Hepatocyte (in vitro differentiated cells): Measurements from ENCODE around the gene PDE1C. TPM values are rescaled to one million over a fixed set of nuclear protein-coding genes. Genes with fewer than 3 reads are reported as not detected.
A peak's percentile ranks its signal among the peaks of the same experiment; 100 is the strongest.

Experiments
- DNase-seq: peaks from one replicate; pipeline ENCODE4 v3.0.0-alpha.2; 2016; ENCODE audit warnings: low spot score
- H2AFZ ChIP-seq: fragments of 200-600 bp; sonication (generic); 2 replicates; pipeline ENCODE4 v1.6.0; 2016; ENCODE audit warnings: antibody characterized with exemption, mild to moderate bottlenecking
- H3K27ac ChIP-seq: fragments of 200-600 bp; sonication (generic); 2 replicates; pipeline ENCODE4 v1.5.1; 2016; ENCODE audit warnings: mild to moderate bottlenecking
- H3K27me3 ChIP-seq: fragments of 200-600 bp; sonication (generic); 2 replicates; pipeline ENCODE4 v1.6.1; 2016
- H3K36me3 ChIP-seq: fragments of 200-600 bp; sonication (generic); replicated peaks from 2 replicates; pipeline ENCODE4 v1.5.1; 2016; ENCODE audit warnings: low read depth; ENCODE audit not compliant: insufficient read depth
- H3K4me1 ChIP-seq: fragments of 200-600 bp; sonication (generic); 2 replicates; pipeline ENCODE4 v1.5.1; 2016; ENCODE audit warnings: mild to moderate bottlenecking, moderate library complexity; ENCODE audit not compliant: insufficient read depth
- H3K4me2 ChIP-seq: fragments of 200-600 bp; sonication (generic); 2 replicates; pipeline ENCODE4 v1.6.0; 2016
- H3K4me3 ChIP-seq: fragments of 200-600 bp; sonication (generic); 2 replicates; pipeline ENCODE4 v1.5.1; 2016; ENCODE audit warnings: mild to moderate bottlenecking
- H3K79me2 ChIP-seq: fragments of 200-600 bp; sonication (generic); 2 replicates; pipeline ENCODE4 v1.6.0; 2017; ENCODE audit warnings: mild to moderate bottlenecking
- H3K9me2 ChIP-seq: fragments of 200-600 bp; sonication (generic); replicated peaks from 2 replicates; pipeline ENCODE4 v1.6.0; 2017; ENCODE audit warnings: mild to moderate bottlenecking; ENCODE audit not compliant: insufficient read depth
- H3K9me3 ChIP-seq: fragments of 200-600 bp; sonication (generic); 2 replicates; pipeline ENCODE4 v1.5.1; 2016; ENCODE audit warnings: low read depth, mild to moderate bottlenecking
- H4K20me1 ChIP-seq: fragments of 200-600 bp; sonication (generic); 2 replicates; pipeline ENCODE4 v1.6.0; 2016; ENCODE audit warnings: mild to moderate bottlenecking; ENCODE audit not compliant: insufficient read depth, poor library complexity, severe bottlenecking
- EZH2 ChIP-seq: fragments of 200-600 bp; sonication (generic); IDR thresholded peaks from 2 replicates; pipeline ENCODE4 v1.6.1; 2016; ENCODE audit warnings: antibody characterized with exemption, mild to moderate bottlenecking, borderline replicate concordance
- EZH2phosphoT487 ChIP-seq: fragments of 200-600 bp; sonication (generic); IDR thresholded peaks from one replicate; pipeline ENCODE4 v1.6.1; 2018; ENCODE audit warnings: antibody characterized with exemption, mild to moderate bottlenecking, low read depth, moderate library complexity; ENCODE audit not compliant: unreplicated experiment, severe bottlenecking
- WGBS: methylation state at CpG from one replicate; pipeline ENCODE4 v1.1.6; 2016; ENCODE audit warnings: low lambda C conversion rate; ENCODE audit errors: missing lambda C conversion rate; 5-methylcytosine and 5-hydroxymethylcytosine counted together
- polyA plus RNA-seq: library from polyadenylated mRNA; unstranded; fragments of >200 nt; fragmentation: Nextera tagmentation; extraction: Ambion mirVana; gene quantifications from 2 replicates; pipeline ENCODE4 v1.2.1, GENCODE V29; 2016
- total RNA-seq: library from RNA; depleted of rRNA; stranded (reverse); fragments of >200 nt; gene quantifications from 2 replicates; pipeline ENCODE4 v1.2.3, GENCODE V29; 2014
- TF ChIP-seq, protein P1 (sequence below): fragments of 200-600 bp; sonication (generic); IDR thresholded peaks from 2 replicates; pipeline ENCODE4 v1.5.1; 2016; ENCODE audit warnings: antibody characterized with exemption, mild to moderate bottlenecking; ENCODE audit not compliant: poor library complexity

PDE1C gene
- total and polyA plus RNA-seq, 2 experiments from 2014 or later = 1.8 to 5.0 TPM

DNA sequence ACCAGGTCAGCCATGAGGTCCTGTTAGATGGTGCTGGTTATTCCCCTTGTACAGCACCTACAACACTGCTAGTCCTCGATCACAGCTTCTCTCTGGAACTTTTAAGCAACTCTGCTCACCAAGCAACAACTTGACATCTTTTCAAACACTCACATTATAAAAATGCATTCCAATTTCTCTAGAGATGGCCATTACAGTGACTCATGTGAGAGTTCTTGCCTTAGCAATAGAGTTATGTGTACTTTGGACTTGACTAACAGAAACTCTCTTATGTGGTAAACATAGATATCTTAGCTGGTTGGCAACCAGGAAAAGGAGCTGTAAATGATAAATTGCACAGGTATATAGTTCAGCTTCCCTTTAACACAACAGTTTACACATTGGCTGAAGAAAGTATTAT, 122.2 kb downstream of the PDE1C start:
- Histone ChIP-seq H3K36me3 (no peaks in the 10 kb centered on the region), H3K27me3 (no peaks in the 10 kb centered on the region), H3K27ac (peak overlapping the region; percentile 79), H2AFZ (no peak overlapping the region), H3K4me1 (peaks cover 15% of the 10 kb centered on the region), H3K4me2 (peak overlapping the region; percentile 55), H4K20me1 (no peaks in the 10 kb centered on the region), H3K9me3 (peaks cover 4% of the 10 kb centered on the region), H3K79me2 (no peaks in the 10 kb centered on the region), H3K9me2 (no peaks in the 10 kb centered on the region), H3K4me3 (no peak overlapping the region)
- DNase-seq = peak; percentile 70
- TF ChIP-seq EZH2phosphoT487 (no peak), EZH2 (no peak)
- TF ChIP-seq, protein P1, sequence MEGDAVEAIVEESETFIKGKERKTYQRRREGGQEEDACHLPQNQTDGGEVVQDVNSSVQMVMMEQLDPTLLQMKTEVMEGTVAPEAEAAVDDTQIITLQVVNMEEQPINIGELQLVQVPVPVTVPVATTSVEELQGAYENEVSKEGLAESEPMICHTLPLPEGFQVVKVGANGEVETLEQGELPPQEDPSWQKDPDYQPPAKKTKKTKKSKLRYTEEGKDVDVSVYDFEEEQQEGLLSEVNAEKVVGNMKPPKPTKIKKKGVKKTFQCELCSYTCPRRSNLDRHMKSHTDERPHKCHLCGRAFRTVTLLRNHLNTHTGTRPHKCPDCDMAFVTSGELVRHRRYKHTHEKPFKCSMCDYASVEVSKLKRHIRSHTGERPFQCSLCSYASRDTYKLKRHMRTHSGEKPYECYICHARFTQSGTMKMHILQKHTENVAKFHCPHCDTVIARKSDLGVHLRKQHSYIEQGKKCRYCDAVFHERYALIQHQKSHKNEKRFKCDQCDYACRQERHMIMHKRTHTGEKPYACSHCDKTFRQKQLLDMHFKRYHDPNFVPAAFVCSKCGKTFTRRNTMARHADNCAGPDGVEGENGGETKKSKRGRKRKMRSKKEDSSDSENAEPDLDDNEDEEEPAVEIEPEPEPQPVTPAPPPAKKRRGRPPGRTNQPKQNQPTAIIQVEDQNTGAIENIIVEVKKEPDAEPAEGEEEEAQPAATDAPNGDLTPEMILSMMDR = no peak
- WGBS = 38% methylated on average over 1 of the region's 1 CpG

DNA sequence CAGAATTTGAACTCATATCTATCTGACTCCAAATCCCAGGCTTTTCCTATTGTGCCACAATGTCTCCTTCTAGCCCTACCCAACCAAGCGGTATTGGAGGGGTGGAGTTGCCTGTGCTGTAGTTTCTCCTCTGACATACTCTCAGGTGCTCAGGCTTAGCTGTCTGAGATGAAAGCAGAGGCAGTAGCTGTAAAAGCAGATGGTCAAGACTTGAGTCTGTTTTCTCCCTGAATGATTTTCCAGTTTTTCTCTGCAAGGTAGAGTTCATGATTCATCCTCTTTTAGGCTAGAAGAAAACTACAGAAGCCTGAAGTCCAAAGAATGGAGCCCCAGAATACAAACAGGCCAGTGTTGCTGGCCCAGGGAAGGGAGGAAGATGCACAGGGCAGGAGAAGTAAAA, 130.0 kb downstream of the PDE1C start:
- H3K27ac ChIP-seq = no peak overlapping the region

DNA sequence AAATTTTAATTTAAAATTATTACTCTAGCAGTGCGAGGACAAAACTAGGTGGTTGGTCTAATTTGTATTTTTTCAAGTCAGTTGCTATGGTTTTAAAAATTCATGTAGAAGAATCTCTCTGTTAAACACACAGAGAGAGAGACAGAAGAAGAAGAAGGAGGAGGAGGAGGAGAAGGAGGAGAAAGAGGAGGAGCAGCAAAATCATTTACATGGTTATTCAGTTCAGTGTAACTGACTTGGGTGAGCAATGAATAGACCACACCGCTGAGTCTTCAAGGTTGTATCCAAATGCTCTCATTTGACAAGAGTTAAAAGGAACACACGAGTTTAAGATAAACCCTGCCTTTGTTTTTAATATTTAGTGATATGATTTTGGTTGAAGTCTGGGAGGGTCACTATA, 131.1 kb downstream of the PDE1C start:
- Histone ChIP-seq H3K9me2 (no peaks in the 10 kb centered on the region), H3K36me3 (no peaks in the 10 kb centered on the region), H4K20me1 (no peaks in the 10 kb centered on the region), H3K27me3 (no peaks in the 10 kb centered on the region), H2AFZ (no peak overlapping the region), H3K4me1 (no peaks in the 10 kb centered on the region), H3K4me3 (no peak overlapping the region), H3K27ac (no peak overlapping the region), H3K4me2 (no peak overlapping the region), H3K9me3 (no peaks in the 10 kb centered on the region), H3K79me2 (no peaks in the 10 kb centered on the region)
- TF ChIP-seq EZH2 = no peak
- TF ChIP-seq EZH2phosphoT487 = no peak
- TF ChIP-seq, protein P1 = no peak
- DNase-seq = no peak
- WGBS = 89% methylated on average over 3 of the region's 3 CpGs

More for the DNA sequence above, 130.0 kb downstream of the PDE1C start:
- TF ChIP-seq EZH2 (no peak), EZH2phosphoT487 (no peak)
- TF ChIP-seq, protein P1 = no peak
- no peak for DNase-seq
- no peaks in the 10 kb centered on the region for H3K4me1 ChIP-seq
- no peaks in the 10 kb centered on the region for H4K20me1 ChIP-seq
- H3K9me2 ChIP-seq = no peaks in the 10 kb centered on the region
- 87% methylated on average over 1 of the region's 1 CpG for WGBS
- no peak overlapping the region for H2AFZ ChIP-seq
- no peaks in the 10 kb centered on the region for H3K9me3 ChIP-seq
- no peak overlapping the region for H3K4me2 ChIP-seq
- H3K4me3 ChIP-seq = no peak overlapping the region
- H3K27me3 ChIP-seq = no peaks in the 10 kb centered on the region
- H3K36me3 ChIP-seq = no peaks in the 10 kb centered on the region
- H3K79me2 ChIP-seq = no peaks in the 10 kb centered on the region

DNA sequence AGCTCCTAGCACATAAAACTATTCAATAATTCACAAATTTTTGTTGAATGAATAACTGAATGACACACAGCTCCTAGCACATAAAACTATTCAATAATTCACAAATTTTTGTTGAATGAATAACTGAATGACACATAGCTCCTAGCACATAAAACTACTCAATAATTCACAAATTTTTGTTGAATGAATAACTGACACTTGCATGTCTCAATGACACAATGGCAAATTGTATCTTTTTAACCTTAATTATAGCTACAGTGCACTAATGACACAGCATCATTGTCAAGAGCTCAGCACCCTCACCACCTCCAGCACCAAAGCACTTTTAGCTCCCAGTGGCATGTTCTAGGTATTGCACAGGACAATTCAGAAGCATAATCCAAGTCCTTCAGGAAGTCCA, 131.6 kb downstream of the PDE1C start:
- Histone ChIP-seq H3K36me3 (no peaks in the 10 kb centered on the region), H3K4me3 (no peak overlapping the region), H3K9me3 (no peaks in the 10 kb centered on the region), H4K20me1 (no peaks in the 10 kb centered on the region), H3K4me2 (no peak overlapping the region), H3K27me3 (no peaks in the 10 kb centered on the region), H3K27ac (no peak overlapping the region), H2AFZ (no peak overlapping the region), H3K4me1 (no peaks in the 10 kb centered on the region), H3K79me2 (no peaks in the 10 kb centered on the region), H3K9me2 (no peaks in the 10 kb centered on the region)
- DNase-seq = no peak
- TF ChIP-seq EZH2phosphoT487 = no peak
- no peak for TF ChIP-seq EZH2
- TF ChIP-seq, protein P1 = no peak
